A549 treated with CORT108297 at 1 μM for 4 hours (cell line): ENCODE data around the gene RHOU. TPM values are rescaled to one million over a fixed set of nuclear protein-coding genes. Genes with fewer than 3 reads are reported as not detected.

Experiments
- total RNA-seq: library from RNA; stranded (reverse); fragments of 200-300 nt; extraction: Qiagen RNA extraction; gene quantifications from 5 replicates; pipeline ENCODE4 v1.2.3, GENCODE V29; 2022

RHOU gene
- 4.4 to 7.2 TPM (median 6.2 TPM) in 5 replicates for total RNA-seq

GRCh38 chr1:228734881-228735801 lies at the start of gene RHOU:
Gene RHOU (plus strand): TSS chr1:228735479. CDS start chr1:228735743, 264 bp downstream.

Other genes with a start within 250 kb of the RHOU start
- 56.1 to 91.6 TPM (median 86.2 TPM) in 5 replicates for gene RNF187, start 248.1 kb upstream of the RHOU start, total RNA-seq